ENCODE measurements around the gene CFAP97. TPM values are rescaled to one million over a fixed set of nuclear protein-coding genes. Genes with fewer than 3 reads are reported as not detected.
"Not testable (repeated sequence)": the region's sequence is repeated elsewhere in the genome, so short reads cannot be mapped to it uniquely, and the experiment has no call there.

Gene CFAP97
- 10 to 100 TPM; 49.6 to 58.0 (median 52.3) TPM for polyA plus RNA-seq (ENCODE audit: insufficient read length in 3 of 3)

DNA sequence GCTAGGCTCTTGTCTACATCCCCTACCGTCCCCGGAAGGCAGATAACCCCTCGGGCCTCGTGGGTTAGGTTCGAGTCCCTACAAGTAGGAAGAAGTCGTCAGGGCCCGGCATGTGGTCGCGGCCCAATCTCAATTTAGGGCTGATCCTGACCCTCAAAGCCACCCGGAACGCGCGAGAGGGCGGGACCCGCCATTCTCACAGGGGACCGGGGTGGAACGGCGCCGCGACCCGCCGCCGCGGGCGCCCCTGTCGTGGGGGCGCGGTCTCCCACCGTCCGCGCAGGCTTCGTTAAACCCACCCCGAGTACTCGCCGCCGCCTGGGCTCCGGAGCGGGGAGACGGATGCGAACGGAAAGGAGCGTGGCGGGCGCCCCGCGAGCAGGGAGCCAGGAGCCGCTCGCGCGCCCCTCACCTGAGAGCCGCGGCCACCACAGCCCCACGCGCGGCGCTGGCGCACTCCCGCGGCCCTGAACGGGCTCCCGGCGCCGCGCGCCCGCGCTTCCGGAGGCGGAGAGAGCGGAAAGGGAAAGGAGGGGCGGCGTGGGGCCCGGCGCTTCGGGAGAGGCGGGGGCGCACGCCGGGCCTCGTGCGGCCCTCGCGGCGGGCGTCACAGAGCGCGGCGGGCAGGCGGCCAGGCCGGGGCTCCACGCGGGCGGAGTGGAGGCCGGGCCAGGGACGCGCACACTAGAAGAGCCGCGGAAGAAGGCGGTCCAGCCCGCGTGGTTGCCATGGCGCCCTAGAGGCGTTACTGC lies at the start of gene CFAP97:
CFAP97 (minus strand) TSS at position 515 of the 752 bp plus-strand sequence. CDS start 12,804 bp downstream, outside the sequence.
- no peak for DNase-seq (ENCODE audit: low read depth in 3 of 3, low spot score in 2 of 3)

DNA sequence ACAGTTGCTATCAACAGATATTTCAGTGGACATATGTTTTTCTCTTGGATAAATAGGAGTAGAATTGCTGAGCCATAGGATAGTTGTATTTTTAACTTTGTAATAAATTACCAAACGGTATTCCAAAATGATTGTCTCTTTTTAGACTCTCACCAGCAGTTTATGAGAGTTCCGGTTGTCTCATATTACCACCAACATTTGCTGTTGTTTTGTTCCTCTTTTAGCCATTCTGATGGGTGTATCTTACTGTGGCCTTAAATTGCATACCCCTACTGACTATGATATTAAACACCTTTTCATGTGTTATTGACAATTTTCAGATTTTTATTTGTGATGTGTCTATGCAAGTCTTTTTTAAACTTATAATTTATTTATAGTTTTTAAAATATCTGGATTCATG lies 45.3 kb upstream of the CFAP97 start:
- no peak for DNase-seq (ENCODE audit: low read depth in 3 of 3, low spot score in 2 of 3)

DNA sequence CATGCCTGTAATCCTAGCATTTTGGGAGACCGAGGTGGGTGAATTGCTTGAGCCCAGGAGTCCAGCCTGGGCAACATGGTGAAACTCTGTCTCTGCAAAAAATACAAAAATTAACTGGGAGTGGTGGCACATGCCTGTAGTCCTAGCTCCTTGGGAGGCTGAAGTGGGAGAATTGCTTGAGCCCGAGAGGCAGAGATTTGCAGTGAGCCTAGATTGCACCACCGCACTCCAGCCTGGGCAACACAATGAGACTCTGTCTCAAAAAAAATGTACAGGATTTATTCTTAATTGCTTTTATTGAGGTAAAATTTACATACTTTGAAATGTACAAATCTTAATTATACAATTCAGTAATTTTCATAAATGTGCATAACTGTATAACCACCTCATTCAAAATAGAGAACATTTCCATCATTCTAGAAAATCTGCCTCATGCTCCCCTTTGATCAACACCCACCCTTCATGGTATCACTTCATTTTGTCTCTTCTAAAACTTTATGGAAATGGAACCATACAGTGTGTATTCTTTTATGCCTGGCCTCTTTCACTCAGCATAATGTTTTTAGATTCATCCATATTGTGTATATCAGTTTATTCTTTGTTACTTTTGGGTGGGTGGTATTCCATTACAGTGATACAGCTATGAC lies 44.7 kb upstream of the CFAP97 start:
- DNase-seq (ENCODE audit: low read depth in 3 of 3, low spot score in 2 of 3), result no peak

DNA sequence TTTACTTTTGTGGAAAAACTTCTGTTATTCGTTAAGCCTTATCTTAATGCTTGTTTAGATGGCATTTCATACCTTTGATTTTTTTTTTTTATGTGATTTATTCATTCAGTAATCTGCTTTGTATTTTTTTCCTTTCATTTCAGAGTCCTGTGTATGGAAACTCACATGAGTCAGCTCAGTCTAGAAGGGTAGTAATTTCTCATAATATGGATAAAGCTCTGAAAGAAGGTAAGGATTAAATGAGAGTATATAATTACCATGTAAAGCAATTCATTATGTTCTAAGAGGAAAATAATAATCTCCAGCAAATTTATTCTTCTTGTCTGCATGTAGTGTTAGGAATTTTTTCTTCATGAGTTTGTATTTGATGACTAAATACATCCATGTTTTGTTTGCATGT lies 43.4 kb upstream of the CFAP97 start:
- DNase-seq (ENCODE audit: low read depth in 3 of 3, low spot score in 2 of 3), result no peak

DNA sequence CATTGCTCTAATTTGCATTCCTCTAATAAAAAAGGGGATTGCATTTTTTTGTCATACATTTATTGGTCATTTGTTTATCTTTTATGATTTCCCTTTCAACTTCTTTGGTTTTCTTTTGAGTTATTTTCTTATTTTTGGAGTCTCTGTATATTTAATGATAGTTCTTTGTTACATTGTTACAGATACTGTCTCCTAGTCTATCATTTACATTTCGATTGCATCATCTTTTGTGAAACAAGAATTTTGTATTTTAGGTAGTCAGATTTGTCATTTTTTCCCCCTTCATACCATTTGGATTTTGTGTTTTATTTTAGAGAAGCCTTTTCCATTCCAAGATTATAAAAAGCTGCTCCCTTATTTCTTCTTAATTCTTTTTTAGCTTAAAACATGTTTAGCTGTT lies 42.7 kb upstream of the CFAP97 start:
- no peak for DNase-seq (ENCODE audit: low read depth in 3 of 3, low spot score in 2 of 3)

DNA sequence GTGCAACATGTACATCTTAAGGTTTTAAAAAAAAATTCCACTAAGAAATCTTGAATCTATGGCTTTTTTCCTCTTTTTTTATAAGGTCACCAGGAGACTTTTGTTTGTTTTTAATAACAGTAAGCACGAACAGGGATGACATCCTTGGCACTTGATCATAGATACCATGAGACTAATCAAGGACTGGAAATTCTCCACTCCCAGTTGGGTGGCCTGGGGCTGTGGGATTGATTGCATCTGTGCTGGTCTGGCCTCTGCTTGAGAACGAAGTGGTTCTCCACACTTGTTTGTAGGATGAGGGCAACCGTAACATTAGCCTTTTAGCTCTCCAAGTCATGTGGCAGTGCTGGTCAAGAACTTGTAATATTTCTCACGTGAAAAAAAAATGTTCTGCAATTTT lies 41.0 kb upstream of the CFAP97 start:
- no peak for DNase-seq (ENCODE audit: low read depth in 3 of 3, low spot score in 2 of 3)

DNA sequence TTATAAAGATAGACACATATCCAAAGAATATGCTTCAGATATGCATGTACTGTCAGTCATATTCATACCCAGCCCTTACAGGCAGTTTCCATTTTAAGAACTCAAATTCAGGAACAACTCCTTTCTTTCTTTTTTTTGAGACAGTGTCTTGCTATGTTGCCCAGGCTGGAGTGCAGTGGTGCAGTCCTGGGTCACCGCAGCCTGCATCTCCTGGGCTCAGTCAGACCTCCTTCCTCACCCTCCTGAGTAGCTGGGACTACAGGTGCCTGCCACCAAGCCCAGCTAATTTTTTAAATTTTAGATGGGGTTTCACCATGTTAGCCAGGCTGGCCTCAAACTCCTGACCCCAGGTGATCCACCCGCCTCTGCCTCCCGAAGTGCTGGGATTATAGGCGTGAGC lies 40.1 kb upstream of the CFAP97 start:
- no peak for DNase-seq (ENCODE audit: low read depth in 3 of 3, low spot score in 2 of 3)

DNA sequence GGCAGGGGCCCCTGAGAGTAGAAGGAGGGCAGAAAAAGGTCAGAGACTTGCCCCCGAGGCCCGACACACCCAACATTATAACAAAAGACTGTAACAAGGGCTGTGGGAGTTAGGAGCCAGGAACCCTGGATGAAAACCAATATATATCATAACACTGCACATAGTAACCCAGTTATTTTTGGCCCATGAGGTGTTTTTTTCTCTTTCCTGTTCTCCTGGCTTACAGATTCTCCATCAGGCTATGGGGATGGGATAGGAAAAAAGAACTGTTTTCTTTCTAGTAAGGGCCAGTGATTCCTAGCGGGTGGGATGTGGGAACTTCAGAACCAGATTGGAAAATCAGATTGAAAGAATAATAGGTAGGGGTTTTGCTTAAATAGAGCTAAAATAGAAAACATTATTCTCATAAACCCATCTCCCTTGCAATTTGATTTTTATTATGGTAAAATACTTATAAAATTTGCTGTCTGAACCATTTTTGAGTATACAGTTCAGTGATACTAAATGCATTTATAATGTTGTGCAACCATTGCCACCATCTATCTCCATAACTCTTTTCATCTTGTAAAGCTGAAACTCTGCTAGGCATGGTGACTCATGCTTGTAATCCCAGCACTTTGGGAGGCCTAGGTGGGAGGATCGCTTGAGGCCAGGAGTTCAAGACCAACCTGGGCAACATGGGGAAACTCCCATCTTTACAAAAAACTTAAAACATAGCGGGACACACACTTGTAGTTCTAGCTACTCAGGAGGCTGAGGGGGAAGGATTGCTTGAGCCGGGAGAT lies 39.1 kb upstream of the CFAP97 start:
- DNase-seq (ENCODE audit: low read depth in 3 of 3, low spot score in 2 of 3), result no peak

DNA sequence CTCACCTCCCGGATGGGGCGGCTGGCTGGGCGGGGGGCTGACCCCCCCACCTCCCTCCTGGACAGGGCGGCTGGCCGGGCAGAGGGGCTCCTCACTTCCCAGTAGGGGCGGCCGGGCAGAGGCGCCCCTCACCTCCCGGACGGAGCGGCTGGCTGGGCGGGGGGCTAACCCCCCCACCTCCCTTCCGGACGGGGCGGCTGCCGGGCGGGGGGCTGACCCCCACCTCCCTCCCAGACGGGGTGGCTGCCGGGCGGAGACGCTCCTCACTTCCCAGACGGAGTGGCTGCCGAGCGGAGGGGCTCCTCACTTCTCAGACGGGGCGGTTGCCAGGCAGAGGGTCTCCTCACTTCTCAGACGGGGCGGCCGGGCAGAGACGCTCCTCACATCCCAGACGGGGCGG lies 36.7 kb upstream of the CFAP97 start:
- not testable (repeated sequence) for DNase-seq (ENCODE audit: low read depth in 3 of 3, low spot score in 2 of 3)

DNA sequence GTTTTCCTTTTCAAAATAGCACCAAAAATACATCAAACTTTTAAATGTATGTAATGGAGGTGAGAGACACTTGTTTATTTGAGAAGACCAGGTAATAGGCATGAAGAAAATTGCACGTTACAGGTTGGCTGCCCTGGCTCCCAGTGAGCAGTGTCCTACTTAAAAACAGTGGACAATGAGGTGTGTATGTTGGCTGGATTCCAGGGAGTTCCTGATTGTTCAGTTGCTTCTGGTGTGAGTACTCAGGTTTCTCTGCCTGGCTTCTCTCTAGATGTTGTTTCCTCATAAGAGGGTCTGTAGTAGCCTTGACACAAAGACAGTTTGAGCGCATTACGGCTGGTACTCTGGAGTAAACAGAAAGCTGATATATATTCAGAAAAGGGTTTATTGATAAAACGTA lies 35.0 kb upstream of the CFAP97 start:
- DNase-seq (ENCODE audit: low read depth in 3 of 3, low spot score in 2 of 3), result no peak

DNA sequence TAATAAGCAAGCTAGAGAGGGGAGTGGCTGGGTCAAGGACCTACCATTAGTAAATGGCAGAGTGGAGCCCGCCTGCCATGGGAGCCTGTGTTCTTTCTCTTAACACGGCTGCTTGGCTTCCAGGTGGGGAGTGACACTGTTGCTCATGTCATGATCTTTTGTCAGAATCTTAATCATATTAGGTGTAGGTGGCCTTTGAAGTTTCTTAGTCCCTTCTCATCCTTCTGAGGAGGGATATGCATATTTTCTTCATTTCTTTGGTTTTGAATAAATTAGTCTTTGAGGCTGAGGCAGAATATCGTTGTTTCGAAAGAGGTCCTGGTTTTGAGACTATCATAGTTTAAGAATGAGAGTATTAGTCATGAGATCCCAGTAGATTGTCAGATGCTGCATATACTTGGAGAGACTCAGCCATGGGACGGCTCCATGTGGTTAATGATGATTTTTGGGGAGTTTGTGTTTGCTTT lies 34.4 kb upstream of the CFAP97 start:
- no peak for DNase-seq (ENCODE audit: low read depth in 3 of 3, low spot score in 2 of 3)

DNA sequence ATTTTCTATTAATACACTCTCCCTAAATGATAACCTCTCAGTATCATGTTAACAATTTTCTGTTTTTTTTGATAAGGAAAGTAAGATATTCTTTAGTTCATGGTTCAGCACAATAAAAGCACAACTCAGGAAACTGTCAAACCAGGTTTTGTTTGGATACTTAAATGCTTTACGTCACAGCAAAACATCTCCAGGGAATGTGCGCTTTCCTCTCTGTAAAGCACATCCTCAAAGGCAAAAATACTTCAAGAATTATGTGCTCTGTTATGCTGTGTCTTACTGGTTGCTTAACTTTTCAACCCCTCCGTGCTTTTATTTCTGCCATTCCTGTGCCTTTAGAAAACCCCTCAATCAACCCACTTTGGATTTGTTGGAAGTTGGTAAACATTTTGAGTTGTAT lies 33.4 kb upstream of the CFAP97 start:
- no peak for DNase-seq (ENCODE audit: low read depth in 3 of 3, low spot score in 2 of 3)

DNA sequence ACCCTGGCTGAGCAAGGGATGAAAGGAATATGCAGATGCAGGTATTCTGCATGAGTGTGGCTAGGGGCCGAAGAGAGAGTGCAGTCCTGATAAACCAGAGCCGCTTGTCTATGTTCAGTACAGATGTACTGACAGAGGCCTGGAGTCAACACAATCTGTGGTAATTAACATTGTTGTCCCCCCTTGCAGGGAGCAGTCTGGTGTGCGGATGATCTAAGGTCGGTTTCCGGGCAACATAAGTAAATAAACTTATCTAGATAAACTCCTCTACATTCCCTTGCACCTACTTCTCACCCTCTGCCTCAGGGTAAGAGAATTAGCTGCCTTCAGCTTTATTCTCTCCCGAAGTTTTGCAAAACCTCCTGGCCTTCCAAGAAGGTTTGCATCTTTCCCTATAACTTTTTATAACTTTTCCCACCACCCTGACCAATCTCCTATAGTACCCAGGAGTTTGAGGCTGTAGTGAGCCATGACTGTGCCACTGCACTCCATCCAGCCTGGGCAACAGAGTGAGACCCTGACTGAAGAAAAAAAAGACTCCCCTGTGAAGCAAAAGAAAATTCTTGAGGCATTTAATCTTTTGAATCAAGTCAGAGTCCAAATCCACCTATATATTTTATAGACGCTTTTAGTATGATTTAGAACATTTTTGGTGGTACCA lies 32.2 kb upstream of the CFAP97 start:
- no peak for DNase-seq (ENCODE audit: low read depth in 3 of 3, low spot score in 2 of 3)

DNA sequence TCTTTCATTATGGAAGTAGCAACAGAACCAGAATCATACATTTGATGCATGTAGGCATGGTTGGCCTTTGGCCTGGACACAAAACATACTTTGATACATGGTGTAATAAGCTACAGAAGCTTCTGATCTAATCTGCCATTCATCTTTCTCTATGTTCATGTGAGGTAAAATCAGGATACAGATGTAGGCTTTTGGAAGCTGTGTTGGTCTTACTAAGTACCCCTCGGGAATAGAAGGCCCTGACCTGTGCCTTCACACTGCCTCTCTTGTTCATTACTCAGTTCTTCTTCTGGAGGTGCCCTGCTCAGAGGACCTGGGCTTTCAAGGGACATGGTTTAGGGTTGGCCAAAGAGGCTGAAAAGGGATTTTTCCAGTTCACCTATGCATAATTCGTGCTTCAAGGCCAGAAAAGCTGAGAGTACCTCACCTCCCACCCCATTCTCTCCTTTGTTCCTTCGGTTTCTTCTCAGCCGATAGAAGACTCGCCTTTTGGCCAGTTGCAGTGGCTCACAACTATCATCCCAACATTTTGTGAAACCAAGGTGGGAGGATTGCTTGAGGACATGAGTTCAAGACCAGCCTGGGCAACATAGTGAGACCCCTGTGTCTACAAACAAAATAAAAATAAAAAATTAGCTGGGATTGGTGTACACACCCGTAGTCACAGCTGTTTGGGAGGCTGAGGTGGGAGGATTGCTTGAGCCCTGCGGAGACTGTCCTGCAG lies 31.5 kb upstream of the CFAP97 start:
- DNase-seq (ENCODE audit: low read depth in 3 of 3, low spot score in 2 of 3), result no peak

DNA sequence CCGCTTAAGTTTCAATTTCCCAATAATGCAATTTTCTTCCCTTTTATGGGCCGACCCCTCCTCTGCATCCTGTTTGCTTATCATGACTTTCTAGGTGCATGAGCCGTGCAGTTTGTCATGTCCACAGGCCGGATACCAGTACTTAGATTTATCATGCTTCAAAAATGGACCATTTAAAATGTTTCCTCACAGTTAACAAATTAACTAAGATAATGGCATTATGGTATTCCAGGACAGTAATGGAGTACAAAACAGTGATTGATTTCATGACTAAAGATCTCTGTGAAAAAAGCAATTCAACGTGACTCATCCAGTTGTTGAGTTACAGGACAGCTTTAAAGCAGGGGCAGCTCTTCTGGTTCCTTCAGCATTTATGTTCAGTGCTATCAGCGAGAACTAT lies 28.6 kb upstream of the CFAP97 start:
- no peak for DNase-seq (ENCODE audit: low read depth in 3 of 3, low spot score in 2 of 3)

DNA sequence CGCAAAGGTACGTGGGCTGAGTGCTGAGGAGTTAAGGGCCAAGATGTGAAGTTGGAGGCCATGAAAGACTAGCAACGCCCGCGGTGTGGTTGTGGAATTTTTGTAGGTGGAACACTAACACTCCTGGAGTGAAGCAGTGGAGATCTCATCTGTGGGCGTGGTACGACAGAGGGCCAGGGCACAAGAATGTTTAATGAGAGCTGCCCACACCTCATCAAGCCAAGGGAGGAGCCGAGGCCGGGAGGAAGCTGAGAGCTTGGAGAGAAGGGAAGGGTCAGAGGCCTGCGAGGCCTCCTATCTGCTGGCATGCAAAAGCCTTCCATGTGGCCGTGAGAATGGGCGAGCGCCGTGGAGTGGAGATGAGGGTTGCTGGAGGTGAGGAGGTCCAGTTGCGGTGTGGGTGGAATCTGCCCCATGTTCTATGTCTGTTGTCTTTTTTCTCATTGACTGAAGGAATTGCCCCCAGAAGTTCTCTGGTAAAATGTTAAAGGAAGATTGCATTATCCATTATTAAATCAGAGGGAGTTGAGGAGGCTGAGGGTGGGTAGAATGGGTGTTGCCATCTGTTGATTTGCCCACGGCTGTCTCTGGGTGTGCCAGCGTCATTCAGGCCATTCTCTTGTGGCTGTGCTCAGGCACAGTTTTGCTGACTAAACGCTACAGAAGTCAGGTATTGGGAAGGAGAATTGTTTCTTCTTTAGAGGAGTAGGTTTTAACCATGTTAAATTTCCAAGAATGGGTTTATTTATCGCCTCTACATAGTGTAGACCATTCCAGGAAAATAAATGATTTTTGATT lies 25.4 kb upstream of the CFAP97 start:
- DNase-seq (ENCODE audit: low read depth in 3 of 3, low spot score in 2 of 3), result no peak

DNA sequence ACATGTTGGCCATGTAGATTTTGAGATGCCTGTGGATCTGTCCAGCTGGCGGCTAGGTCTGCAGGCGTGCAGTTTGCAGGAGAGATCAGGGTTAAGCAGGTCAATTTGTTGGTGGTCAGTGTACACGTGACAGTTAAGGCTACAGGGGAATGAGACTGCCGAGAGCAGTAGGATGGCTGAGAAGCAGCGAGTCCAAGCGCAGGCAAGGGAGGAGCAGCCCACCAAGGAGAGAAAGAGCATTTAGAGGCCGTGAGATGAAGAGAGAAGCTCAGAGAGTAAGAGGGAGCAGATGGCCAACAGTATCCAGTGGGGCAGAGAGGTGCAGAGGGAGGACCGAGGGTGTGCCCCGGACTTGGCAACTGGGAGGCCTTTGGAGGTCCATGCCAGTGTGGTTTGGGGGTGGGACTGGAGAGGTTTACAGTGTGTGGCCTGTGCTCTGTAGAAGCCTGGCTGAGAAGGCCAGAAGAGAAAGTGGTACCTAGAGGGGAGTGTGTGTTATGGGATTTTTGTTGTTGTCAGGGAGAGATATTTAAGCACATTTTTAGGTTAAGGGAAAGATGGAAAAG lies 24.0 kb upstream of the CFAP97 start:
- no peak for DNase-seq (ENCODE audit: low read depth in 3 of 3, low spot score in 2 of 3)

DNA sequence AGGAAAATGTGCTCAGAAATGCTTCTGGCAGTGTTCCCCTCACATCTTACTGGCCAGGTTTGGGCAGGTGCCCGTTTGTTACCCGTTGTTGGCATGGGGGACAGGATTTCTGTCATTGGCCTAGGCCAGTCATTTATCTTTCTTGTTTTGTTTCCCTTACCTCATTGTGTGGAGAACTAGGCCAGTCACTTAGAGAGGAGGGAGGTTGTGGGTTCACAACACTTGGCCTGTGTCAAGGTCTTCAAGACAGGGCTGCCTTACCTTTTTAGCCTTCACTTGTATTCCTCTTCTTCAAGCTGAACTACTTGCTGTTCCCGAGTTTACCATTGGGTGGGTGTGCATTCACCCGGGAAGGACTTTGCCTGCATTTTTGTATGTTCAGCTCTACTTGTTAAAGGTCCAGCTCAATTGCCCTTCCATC lies 23.3 kb upstream of the CFAP97 start:
- no peak for DNase-seq (ENCODE audit: low read depth in 3 of 3, low spot score in 2 of 3)

DNA sequence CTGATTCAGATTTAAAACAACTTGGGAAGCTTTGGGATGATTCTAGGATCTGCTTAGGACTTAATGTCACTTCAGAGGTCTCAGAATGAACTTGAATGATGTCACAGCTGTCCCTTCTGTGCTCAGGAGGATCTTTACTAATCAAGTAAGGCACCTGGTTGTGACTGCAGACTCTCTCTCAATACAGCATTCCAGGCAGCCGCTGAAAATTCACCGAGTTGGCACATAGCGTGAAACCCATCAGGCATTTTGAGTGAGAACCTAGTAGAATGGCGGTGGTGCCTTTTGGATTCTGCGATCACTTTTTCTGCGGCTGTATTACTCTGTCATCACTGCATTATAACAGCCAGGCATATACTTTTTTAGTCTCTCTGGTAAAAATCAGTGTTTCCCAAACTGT lies 22.1 kb upstream of the CFAP97 start:
- DNase-seq (ENCODE audit: low read depth in 3 of 3, low spot score in 2 of 3), result no peak
